ENCODE results near the gene KCNK10.

KCNK10 gene

GRCh38 chr14:88229428-88229827 lies 93.6 kb downstream of the KCNK10 start:
- no peak for DNase-seq

DNA sequence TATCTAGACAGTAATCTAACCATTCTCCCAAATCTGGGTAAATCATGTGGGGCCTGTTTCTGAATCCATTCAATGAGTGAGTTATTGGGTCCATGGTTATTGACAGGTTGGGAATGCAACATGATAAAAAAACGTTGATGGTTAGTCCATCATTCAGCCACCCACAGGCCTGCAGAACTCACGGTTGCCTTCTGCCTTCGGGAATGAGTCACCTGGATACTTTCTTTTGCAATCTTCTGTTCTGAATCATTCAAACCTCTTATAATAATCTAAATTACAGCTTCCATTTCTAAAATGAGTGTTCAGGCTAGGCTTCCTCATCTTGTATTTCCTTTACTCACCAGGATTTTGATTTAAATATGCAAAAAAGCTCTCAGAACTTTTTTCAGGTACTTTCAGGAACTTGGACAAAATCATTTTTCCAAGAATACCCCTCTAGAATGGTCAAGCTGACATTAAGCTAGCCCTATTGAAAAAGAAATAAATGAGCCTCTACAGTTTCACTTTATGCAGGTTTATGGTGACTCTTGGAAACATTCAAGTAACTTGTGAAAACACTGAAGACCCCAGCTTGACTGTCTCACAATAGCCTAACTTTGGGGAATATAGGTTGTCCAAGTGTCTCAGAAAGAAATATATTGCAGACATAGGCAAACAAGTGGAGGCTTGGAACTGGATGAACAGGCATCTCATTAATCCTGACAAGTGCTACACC lies 94.4 kb downstream of the KCNK10 start:
- no peak for DNase-seq

GRCh38 chr14:88227693-88228092 lies 95.4 kb downstream of the KCNK10 start:
- no peak for DNase-seq

DNA sequence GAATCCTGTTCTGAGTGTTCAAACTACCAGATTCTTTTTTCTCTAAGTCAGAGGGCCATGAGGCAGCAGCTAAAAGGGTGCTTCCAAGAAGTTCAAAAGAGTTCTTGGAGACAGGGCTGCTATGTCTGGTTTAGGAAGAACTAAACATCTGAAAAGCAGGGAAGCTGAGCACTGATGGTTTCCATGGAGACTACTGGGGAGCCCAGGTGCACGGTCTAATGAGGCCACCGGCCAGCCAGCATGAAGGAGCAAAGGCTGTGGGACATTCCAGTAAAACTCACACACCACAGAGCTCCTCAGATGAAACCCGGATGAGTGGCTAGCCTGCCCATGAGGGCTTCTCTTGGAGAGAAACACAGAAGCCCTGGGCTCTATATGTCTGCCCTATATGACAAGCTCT lies 97.3 kb downstream of the KCNK10 start:
- no peak for DNase-seq

DNA sequence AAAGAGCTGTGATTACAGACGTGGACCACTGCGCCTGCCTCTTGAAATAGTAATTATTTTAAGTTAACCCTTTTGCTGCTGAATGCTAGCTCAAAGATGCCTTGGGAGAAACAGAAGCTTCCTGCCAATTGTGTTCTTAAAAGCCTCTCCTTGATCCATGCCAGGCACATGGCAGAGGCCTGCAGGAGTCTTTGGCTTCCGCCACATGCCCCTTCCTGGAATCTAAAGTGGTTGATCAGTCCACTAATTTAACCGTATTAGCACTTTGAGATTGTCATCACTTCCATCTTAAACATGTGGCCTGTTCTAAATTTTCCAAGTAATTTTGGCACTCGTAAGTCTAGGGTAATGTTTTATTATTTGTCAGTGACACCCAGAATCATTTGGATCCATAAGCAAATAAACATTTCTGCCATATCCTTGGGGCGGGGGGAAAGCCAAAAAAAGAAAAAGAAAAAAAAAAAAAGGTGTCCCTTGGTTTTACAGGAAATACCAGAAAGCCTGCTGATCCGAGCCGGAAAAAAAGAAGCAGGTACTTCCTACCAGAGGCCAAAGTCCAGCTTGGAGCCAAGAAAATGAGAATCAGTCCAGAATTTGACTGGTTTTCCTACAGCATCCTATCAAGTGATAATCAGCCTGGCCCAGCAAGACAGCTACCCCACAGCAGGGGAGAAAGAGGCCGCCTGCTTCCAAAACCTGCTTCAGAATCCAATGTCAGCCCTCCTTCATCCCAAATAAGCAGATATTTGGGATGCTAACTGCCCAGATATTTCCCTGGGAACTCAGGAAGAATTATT lies 104.8 kb downstream of the KCNK10 start:
- no peak for DNase-seq

DNA sequence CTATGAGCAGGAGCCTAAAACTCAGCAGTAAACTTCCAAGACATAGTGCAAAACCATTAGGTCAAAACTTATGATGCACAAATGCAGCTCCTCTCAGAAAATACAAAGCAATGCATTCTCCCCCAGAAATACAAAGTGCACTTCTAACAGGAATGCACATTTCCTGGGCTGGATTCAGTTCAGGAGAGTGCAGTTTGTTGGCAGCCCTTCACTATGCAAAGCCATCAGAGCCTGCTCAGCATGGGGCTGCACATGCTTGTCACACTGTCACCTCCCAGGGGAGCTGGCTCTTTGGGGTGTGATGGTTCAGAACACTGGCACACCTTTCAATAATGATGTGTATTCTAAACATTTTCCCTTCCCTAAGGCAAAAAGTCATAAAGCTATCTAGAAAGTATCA lies 110.4 kb downstream of the KCNK10 start:
- no peak for DNase-seq

GRCh38 chr14:88210426-88210825 lies 112.6 kb downstream of the KCNK10 start:
- DNase-seq, result peak in 26 of 58 donors; percentile 2 to 66 (median 8)

GRCh38 chr14:88209273-88209672 lies 113.8 kb downstream of the KCNK10 start:
- peak in 2 of 58 donors; percentile 3 to 7 for DNase-seq

DNA sequence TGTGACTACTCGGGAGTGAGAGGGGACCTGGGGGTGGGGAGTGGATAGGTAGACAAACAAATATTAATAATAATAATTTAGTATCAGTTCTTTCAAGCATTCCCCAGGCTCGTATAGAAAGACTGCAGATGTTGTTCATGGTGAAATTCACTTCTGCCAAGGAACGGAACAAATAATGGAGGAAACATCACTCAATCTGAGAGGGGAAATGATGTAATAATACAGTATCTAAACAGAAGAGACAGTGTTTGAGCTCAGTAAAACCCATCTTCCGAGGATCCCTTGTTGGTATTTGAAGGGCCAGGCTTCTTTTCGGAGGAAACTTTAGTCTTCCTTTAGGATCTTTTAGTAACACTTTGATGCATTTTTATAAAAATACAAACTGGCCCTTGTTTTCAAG lies 114.2 kb downstream of the KCNK10 start:
- no peak for DNase-seq

DNA sequence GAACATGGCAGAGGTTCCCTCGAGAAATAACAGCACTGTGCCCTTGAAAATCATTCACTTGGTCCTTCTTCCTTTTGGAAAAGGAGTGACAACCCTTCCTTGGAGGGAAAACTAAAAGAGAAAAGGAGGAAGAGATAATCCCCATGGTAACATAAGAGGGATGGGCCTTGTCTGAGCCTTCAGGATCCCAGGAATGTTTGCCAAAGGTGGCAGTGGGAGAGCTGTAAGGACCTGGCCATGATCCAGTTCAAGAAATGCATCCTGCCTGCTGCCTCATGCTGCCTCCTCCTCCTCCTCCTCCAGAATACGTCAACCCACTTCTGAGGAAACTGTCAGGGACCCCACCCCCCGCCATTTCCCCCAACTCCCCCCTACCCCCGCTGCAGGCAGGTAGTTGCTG lies 118.8 kb downstream of the KCNK10 start:
- no peak for DNase-seq

DNA sequence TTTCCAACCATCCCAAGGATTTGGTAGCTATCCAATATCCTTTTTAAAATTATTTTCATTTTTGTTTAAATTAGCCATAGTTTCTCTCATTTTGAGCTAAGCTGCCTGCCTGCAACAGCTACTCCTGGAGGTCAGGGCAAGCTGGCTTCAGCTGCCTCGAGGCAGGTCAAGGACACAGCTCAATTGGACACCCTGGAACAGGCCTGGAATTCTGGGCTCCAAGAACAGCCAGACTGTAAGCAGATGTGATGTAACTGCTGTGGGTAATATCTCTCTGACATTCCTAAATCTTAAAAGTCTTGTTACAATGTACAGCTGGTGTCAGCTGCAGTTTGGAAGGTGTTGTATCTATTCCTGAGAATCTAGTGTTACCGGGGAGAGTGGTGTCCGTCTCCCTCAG lies 119.8 kb downstream of the KCNK10 start:
- no peak for DNase-seq

DNA sequence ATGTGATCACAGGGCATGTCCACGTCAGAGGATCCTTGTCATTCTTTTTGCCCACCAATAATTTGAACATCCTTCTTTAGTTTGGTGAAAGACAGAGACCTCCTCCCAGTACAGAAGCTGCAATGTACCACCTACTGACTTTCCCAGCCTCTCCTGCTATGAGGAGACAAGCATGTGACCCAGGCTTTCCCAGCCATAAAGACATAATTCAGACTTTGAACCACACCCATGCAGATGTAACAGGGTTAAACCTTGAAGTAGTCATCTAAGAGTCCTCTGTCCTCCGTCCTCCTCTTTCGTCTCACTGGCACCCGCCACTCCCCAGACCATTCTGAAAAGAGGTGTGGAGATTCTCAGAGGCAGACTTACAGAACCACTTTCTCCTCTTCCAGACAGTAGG lies 120.8 kb downstream of the KCNK10 start:
- DNase-seq, result no peak

GRCh38 chr14:88201851-88202250 lies 121.2 kb downstream of the KCNK10 start:
- DNase-seq, result no peak

DNA sequence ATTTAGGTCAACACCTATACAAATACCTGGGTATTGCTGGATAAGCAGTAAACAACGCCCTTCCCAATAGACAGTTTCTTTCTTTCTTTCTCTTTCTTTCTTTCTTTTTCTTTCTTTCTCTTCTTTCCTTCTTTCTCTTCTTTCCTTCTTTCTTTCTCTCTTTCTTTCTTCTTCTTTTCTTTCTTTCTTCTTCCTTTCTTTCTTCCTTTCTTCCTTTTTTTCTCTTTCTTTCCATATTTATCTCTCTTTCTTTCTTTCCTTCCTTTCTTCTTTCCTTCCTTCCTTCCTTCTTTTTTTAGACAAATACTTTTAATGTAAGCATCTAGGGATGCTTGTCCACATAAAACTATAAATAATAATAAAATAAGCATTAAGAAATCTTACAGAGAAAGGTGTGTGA lies 123.2 kb downstream of the KCNK10 start:
- DNase-seq, result no peak

DNA sequence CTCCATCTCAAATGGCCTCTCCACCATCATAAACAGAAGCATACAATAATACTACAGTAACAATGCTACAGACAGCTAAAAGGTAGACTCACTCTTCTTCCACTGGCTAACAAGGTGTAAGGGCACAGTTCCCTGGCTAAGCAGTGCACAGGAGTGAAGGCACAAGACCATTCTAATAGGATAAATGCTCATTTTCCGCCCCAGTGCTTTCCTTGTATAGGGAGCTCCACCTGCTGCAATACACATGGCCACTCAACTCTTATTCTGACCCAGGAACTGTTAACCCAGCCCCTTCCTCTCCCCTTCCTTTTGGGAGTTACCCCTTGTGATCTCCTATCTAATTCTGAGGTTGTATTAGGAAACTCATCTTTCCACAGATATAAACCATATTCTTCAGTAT lies 124.6 kb downstream of the KCNK10 start:
- DNase-seq, result no peak

GRCh38 chr14:88196925-88197324 lies 126.1 kb downstream of the KCNK10 start:
- DNase-seq, result no peak

DNA sequence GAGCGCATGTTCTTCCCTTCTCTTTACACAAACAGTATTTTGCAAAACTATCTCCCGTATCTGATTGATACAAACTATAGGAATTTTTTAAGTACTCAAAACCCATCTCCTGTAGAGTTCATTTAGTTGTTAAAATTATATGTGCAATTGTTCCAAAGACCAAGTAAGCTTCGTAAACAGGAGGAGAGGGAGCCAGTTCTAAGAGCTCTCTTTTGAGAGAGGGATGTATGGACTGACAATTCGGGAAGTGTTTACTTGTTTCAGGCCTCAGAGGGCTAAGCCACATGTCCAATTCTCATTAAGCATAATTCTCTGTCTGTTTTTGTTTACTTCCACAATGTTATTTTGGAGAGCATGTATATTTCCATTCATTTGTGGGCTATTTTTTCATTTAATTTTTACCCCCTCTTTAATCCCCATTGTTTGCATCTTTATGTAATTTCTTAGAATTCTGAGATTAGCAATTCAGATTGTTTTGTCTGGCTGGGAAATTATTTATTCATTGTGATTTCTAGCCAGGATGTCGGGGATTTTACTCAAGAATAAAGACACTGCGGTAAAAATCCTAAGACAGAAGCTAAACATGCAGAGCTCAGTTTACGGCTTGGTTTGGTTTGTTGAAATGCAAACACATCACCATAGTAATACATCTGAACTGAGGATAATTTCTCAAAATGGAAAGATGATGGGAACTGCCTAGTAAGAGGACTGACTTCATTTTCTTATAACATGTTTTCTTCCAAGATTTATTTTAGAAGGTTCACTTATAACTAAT lies 126.8 kb downstream of the KCNK10 start:
- no peak for DNase-seq

DNA sequence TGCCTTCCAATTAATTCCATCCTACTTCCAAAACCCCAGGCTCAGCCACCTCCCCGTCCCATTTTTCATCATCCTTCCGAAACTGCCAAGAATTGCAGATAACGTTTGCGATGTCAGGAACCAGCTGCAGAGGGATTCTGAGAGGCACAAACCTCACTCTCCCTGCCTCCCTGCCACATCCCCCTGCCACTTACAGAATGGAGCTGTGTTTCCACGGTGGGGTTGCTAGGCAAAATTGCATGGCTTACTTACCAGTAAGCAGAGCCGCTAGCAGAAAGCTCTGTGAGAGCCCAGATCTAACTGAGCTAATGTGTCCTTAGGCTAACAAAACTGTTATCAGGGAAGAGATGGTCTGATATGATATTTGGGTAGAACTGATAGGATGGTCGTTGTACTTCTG lies 127.4 kb downstream of the KCNK10 start:
- peak in 38 of 58 donors; percentile 4 to 58 (median 20) for DNase-seq

- no peak for DNase-seq
Observed at GRCh38 chr14:88194531-88194930, 128.5 kb downstream of the KCNK10 start.

DNA sequence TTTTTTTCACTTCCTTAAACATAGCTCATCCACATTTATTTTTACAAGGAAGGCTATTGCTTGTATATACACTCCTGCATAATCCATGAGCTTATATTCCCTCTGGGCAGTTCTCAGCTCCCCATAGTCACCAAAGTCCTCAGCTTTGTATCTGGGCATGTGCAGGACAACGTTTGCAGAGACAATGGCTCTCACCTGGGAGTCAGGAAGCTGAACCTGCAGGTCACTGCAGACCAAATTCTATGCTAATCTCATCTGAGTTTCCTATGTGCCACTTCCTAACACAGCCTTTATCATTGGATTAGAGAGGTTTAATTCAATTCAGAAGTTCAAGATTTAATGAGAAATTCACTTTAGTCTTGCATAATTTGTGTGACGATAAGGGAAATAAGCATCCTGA lies 131.5 kb downstream of the KCNK10 start:
- DNase-seq, result no peak

DNA sequence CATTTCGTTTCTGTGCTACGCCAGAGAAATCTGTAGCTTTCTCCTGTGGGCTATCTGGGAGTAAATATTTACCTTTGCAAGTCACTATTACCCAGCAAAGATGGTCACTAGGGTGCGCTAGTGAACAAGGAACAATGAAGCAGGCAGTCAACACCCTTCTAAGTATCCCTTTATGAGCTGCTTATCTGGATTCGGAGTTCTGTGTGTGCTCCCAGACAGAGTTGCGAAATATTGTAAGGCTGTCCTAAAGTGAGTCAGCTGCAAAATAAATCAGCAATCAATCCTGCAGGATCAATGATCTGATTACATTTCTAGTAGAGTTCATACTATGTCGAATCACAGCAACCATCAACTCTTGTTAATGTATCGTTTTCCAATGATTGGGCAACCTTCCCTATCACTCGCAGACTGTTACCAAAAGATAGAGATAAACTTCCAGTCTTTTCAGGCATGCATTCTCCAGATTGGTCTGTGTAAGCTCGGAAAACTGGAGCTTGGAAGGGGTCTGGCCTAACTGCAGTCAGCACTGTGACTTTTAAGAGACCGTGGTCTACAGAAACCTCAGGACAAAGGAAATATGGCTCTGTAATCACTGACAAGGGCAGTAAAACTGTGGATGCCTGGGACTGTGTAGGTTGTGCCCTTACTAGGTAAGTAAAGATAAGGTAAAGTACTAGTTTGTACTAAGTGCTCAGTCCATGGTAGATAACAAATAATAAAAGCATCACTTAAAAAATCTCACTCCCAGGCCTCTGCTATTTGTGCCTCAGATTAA lies 133.5 kb downstream of the KCNK10 start:
- peak in 49 of 58 donors; percentile 4 to 81 (median 52) for DNase-seq

All from anterior cingulate cortex (tissue), 58 donors.